GM23338 (cell line): ENCODE results near the gene XKR8. TPM values are rescaled to one million over a fixed set of nuclear protein-coding genes. Genes with fewer than 3 reads are reported as not detected.

Experiments used
- ATAC-seq: fragments of 200-7000 bp; cut with Tn5 transposase; 3 replicates; pipeline ENCODE4 v1.9.1; 2020
- DNase-seq: peaks from one replicate; pipeline ENCODE4 v3.0.0-alpha.2; 2015; ENCODE audit warnings: low spot score
- H2AFZ ChIP-seq: fragments of 200-600 bp; sonication (generic); 2 replicates; pipeline ENCODE4 v1.8.0; 2016; ENCODE audit warnings: antibody characterized with exemption, mild to moderate bottlenecking, moderate library complexity
- H3F3A ChIP-seq: fragments of 200-600 bp; sonication (generic); replicated peaks from 2 replicates; pipeline ENCODE4 v1.8.0; 2017; ENCODE audit warnings: antibody characterized with exemption, mixed run types, low read depth
- H3K27ac ChIP-seq: fragments of 200-600 bp; sonication (generic); 2 replicates; pipeline ENCODE4 v1.6.1; 2016; ENCODE audit warnings: low read depth
- H3K27me3 ChIP-seq: fragments of 200-600 bp; sonication (generic); 2 replicates; pipeline ENCODE4 v1.8.0; 2016; ENCODE audit warnings: mild to moderate bottlenecking, mixed run types, moderate library complexity; ENCODE audit not compliant: insufficient read depth
- H3K36me3 ChIP-seq: fragments of 200-600 bp; sonication (generic); 2 replicates; pipeline ENCODE4 v1.8.0; 2016; ENCODE audit warnings: mild to moderate bottlenecking; ENCODE audit not compliant: insufficient read depth
- H3K4me1 ChIP-seq: fragments of 200-600 bp; sonication (generic); 2 replicates; pipeline ENCODE4 v1.8.0; 2016; ENCODE audit warnings: mild to moderate bottlenecking, moderate library complexity; ENCODE audit not compliant: insufficient read depth
- H3K4me2 ChIP-seq: fragments of 200-600 bp; sonication (generic); 2 replicates; pipeline ENCODE4 v1.7.1; 2017; ENCODE audit warnings: mixed run types
- H3K4me3 ChIP-seq: fragments of 200-600 bp; sonication (generic); 2 replicates; pipeline ENCODE4 v1.6.1; 2016; ENCODE audit warnings: mixed run types
- H3K79me2 ChIP-seq: fragments of 200-600 bp; sonication (generic); replicated peaks from 2 replicates; pipeline ENCODE4 v1.8.0; 2017; ENCODE audit warnings: mild to moderate bottlenecking; ENCODE audit not compliant: insufficient read depth
- H3K9me2 ChIP-seq: fragments of 200-600 bp; sonication (generic); 2 replicates; pipeline ENCODE4 v1.8.0; 2017; ENCODE audit not compliant: insufficient read depth
- H4K20me1 ChIP-seq: fragments of 200-600 bp; sonication (generic); replicated peaks from 2 replicates; pipeline ENCODE4 v1.8.0; 2017; ENCODE audit warnings: mild to moderate bottlenecking; ENCODE audit not compliant: insufficient read depth
- H3K27ac Mint-ChIP-seq: 2 replicates; pipeline ENCODE4 v1.8.0; 2020; ENCODE audit warnings: inconsistent platforms, mild to moderate bottlenecking, moderate library complexity, mixed read lengths
- H3K27me3 Mint-ChIP-seq: 3 replicates; pipeline ENCODE4 v1.8.0; 2022; ENCODE audit warnings: low read depth, mild to moderate bottlenecking, moderate library complexity, mixed read lengths, inconsistent platforms; ENCODE audit not compliant: insufficient read depth, poor library complexity
- H3K36me3 Mint-ChIP-seq: 3 replicates; pipeline ENCODE4 v1.8.0; 2021; ENCODE audit warnings: low read depth, mild to moderate bottlenecking, inconsistent platforms, moderate library complexity, mixed read lengths
- H3K4me1 Mint-ChIP-seq: 3 replicates; pipeline ENCODE4 v1.8.0; 2020; ENCODE audit warnings: mild to moderate bottlenecking, inconsistent platforms, mixed read lengths
- H3K4me3 Mint-ChIP-seq: 3 replicates; pipeline ENCODE4 v1.8.0; 2021; ENCODE audit warnings: moderate library complexity, mild to moderate bottlenecking, inconsistent platforms, mixed read lengths
- H3K9me3 Mint-ChIP-seq: 3 replicates; pipeline ENCODE4 v1.8.0; 2020; ENCODE audit warnings: moderate library complexity, mild to moderate bottlenecking, inconsistent platforms, mixed read lengths
- CREB1 ChIP-seq: fragments of 250-450 bp; sonication (Bioruptor Pico); IDR thresholded peaks from 2 replicates; pipeline ENCODE4 v1.5.0; 2020; ENCODE audit warnings: low read depth, mild to moderate bottlenecking, moderate library complexity
- EZH2 ChIP-seq: fragments of 200-600 bp; sonication (generic); IDR thresholded peaks from one replicate; pipeline ENCODE4 v1.8.0; 2017; ENCODE audit warnings: antibody characterized with exemption, mild to moderate bottlenecking, low read depth; ENCODE audit not compliant: unreplicated experiment
- EZH2phosphoT487 ChIP-seq: fragments of 200-600 bp; sonication (generic); IDR thresholded peaks from one replicate; pipeline ENCODE4 v1.8.1; 2018; ENCODE audit warnings: antibody characterized with exemption; ENCODE audit not compliant: unreplicated experiment
- JUNB ChIP-seq: IDR thresholded peaks from one replicate; pipeline ENCODE4 v1.6.1; 2016; ENCODE audit warnings: antibody characterized with exemption; ENCODE audit not compliant: unreplicated experiment
- NANOG ChIP-seq: IDR thresholded peaks from 2 replicates; pipeline ENCODE4 v1.6.1; 2016; ENCODE audit warnings: antibody characterized with exemption, borderline replicate concordance
- POLR2AphosphoS5 ChIP-seq: IDR thresholded peaks from 2 replicates; pipeline ENCODE4 v1.6.1; 2016; ENCODE audit warnings: antibody characterized with exemption, low read depth
- STAT1 ChIP-seq: IDR thresholded peaks from one replicate; pipeline ENCODE4 v1.6.1; 2016; ENCODE audit warnings: antibody characterized with exemption; ENCODE audit not compliant: unreplicated experiment
- ZNF114 ChIP-seq: fragments of 250-450 bp; sonication (Bioruptor Pico); IDR thresholded peaks from 2 replicates; pipeline ENCODE4 v1.5.0; 2020; ENCODE audit warnings: mild to moderate bottlenecking, moderate library complexity
- ZNF331 ChIP-seq: fragments of 250-450 bp; sonication (Bioruptor Pico); IDR thresholded peaks from 2 replicates; pipeline ENCODE4 v1.5.0; 2020; ENCODE audit warnings: low read depth, mild to moderate bottlenecking, moderate library complexity
- polyA plus RNA-seq: library from polyadenylated mRNA; unstranded; fragments of >200 nt; fragmentation: Nextera tagmentation; extraction: Ambion mirVana; gene quantifications from 2 replicates; pipeline ENCODE4 v1.2.1, GENCODE V29; 2016
- total RNA-seq: library from RNA; depleted of rRNA; stranded (reverse); fragments of >200 nt; shearing (Covaris generic); gene quantifications from 2 replicates; pipeline ENCODE4 v1.2.3, GENCODE V29; 2014
- TF ChIP-seq, protein P1 (sequence below): IDR thresholded peaks from 2 replicates; pipeline ENCODE4 v1.6.1; 2016; ENCODE audit warnings: antibody characterized with exemption
- TF ChIP-seq, protein P2 (sequence below): fragments of 250-450 bp; sonication (Bioruptor Pico); IDR thresholded peaks from 2 replicates; pipeline ENCODE4 v1.5.0; 2020; ENCODE audit warnings: mild to moderate bottlenecking, moderate library complexity
- TF ChIP-seq, protein P3 (sequence below), 2 experiments: fragments of 200-600 bp in 1 of 2; sonication (generic) in 1 of 2; conservative IDR thresholded peaks; 2 replicates each; pipeline versions ENCODE4 v1.5.1 to v1.6.1; 2016 to 2017; ENCODE audit warnings: antibody characterized with exemption in 2 of 2, low read depth in 2 of 2, mild to moderate bottlenecking in 2 of 2, moderate library complexity in 1 of 2
- TF ChIP-seq, protein P4 (sequence below): IDR thresholded peaks from one replicate; pipeline ENCODE4 v1.6.1; 2018; ENCODE audit warnings: antibody characterized with exemption; ENCODE audit not compliant: unreplicated experiment

XKR8 gene
- total and polyA plus RNA-seq, 2 experiments from 2014 or later: 8.2 to 13.1 TPM

DNA sequence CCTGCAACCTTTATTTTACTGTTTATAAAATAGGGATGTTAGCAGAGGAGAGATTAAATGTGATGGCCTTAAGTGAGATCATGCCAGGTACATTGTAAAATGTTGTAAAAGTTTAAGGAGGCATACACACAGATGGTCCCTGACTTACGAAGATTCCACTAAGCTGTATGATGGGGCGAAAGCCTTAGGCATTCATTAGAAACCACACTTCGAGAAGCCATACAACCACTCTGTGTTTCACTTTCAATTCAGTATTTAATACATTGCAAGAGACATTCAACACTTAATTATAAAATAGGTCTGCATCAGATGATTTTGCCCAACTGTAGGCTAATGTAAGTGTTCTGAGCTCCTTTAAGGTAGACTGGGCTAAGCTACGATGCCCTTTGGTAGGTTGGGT lies 21.3 kb upstream of the XKR8 start:
- H3F3A ChIP-seq: peaks cover 21% of the 10 kb centered on the region

More for the DNA sequence above, 21.3 kb upstream of the XKR8 start:
- H2AFZ ChIP-seq: no peak overlapping the region
- no peaks in the 10 kb centered on the region for H3K9me2 ChIP-seq
- no peak for TF ChIP-seq STAT1
- no peak for TF ChIP-seq ZNF331 (CRISPR knock-in tag)
- no peak for TF ChIP-seq EZH2
- TF ChIP-seq ZNF114 (CRISPR knock-in tag): no peak
- no peak for TF ChIP-seq EZH2phosphoT487
- TF ChIP-seq, protein P1, sequence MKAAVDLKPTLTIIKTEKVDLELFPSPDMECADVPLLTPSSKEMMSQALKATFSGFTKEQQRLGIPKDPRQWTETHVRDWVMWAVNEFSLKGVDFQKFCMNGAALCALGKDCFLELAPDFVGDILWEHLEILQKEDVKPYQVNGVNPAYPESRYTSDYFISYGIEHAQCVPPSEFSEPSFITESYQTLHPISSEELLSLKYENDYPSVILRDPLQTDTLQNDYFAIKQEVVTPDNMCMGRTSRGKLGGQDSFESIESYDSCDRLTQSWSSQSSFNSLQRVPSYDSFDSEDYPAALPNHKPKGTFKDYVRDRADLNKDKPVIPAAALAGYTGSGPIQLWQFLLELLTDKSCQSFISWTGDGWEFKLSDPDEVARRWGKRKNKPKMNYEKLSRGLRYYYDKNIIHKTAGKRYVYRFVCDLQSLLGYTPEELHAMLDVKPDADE: no peak
- no peak for TF ChIP-seq JUNB
- TF ChIP-seq NANOG: no peak
- TF ChIP-seq, protein P2, sequence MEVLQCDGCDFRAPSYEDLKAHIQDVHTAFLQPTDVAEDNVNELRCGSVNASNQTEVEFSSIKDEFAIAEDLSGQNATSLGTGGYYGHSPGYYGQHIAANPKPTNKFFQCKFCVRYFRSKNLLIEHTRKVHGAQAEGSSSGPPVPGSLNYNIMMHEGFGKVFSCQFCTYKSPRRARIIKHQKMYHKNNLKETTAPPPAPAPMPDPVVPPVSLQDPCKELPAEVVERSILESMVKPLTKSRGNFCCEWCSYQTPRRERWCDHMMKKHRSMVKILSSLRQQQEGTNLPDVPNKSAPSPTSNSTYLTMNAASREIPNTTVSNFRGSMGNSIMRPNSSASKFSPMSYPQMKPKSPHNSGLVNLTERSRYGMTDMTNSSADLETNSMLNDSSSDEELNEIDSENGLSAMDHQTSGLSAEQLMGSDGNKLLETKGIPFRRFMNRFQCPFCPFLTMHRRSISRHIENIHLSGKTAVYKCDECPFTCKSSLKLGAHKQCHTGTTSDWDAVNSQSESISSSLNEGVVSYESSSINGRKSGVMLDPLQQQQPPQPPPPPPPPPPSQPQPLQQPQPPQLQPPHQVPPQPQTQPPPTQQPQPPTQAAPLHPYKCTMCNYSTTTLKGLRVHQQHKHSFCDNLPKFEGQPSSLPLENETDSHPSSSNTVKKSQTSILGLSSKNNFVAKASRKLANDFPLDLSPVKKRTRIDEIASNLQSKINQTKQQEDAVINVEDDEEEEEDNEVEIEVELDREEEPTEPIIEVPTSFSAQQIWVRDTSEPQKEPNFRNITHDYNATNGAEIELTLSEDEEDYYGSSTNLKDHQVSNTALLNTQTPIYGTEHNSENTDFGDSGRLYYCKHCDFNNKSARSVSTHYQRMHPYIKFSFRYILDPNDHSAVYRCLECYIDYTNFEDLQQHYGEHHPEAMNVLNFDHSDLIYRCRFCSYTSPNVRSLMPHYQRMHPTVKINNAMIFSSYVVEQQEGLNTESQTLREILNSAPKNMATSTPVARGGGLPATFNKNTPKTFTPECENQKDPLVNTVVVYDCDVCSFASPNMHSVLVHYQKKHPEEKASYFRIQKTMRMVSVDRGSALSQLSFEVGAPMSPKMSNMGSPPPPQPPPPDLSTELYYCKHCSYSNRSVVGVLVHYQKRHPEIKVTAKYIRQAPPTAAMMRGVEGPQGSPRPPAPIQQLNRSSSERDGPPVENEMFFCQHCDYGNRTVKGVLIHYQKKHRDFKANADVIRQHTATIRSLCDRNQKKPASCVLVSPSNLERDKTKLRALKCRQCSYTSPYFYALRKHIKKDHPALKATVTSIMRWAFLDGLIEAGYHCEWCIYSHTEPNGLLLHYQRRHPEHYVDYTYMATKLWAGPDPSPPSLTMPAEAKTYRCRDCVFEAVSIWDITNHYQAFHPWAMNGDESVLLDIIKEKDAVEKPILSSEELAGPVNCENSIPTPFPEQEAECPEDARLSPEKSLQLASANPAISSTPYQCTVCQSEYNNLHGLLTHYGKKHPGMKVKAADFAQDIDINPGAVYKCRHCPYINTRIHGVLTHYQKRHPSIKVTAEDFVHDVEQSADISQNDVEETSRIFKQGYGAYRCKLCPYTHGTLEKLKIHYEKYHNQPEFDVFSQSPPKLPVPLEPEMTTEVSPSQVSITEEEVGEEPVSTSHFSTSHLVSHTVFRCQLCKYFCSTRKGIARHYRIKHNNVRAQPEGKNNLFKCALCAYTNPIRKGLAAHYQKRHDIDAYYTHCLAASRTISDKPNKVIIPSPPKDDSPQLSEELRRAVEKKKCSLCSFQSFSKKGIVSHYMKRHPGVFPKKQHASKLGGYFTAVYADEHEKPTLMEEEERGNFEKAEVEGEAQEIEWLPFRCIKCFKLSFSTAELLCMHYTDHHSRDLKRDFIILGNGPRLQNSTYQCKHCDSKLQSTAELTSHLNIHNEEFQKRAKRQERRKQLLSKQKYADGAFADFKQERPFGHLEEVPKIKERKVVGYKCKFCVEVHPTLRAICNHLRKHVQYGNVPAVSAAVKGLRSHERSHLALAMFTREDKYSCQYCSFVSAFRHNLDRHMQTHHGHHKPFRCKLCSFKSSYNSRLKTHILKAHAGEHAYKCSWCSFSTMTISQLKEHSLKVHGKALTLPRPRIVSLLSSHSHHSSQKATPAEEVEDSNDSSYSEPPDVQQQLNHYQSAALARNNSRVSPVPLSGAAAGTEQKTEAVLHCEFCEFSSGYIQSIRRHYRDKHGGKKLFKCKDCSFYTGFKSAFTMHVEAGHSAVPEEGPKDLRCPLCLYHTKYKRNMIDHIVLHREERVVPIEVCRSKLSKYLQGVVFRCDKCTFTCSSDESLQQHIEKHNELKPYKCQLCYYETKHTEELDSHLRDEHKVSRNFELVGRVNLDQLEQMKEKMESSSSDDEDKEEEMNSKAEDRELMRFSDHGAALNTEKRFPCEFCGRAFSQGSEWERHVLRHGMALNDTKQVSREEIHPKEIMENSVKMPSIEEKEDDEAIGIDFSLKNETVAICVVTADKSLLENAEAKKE (CRISPR knock-in tag): no peak
- TF ChIP-seq CREB1 (CRISPR knock-in tag): no peak
- TF ChIP-seq POLR2AphosphoS5: no peak
- TF ChIP-seq, protein P3, sequence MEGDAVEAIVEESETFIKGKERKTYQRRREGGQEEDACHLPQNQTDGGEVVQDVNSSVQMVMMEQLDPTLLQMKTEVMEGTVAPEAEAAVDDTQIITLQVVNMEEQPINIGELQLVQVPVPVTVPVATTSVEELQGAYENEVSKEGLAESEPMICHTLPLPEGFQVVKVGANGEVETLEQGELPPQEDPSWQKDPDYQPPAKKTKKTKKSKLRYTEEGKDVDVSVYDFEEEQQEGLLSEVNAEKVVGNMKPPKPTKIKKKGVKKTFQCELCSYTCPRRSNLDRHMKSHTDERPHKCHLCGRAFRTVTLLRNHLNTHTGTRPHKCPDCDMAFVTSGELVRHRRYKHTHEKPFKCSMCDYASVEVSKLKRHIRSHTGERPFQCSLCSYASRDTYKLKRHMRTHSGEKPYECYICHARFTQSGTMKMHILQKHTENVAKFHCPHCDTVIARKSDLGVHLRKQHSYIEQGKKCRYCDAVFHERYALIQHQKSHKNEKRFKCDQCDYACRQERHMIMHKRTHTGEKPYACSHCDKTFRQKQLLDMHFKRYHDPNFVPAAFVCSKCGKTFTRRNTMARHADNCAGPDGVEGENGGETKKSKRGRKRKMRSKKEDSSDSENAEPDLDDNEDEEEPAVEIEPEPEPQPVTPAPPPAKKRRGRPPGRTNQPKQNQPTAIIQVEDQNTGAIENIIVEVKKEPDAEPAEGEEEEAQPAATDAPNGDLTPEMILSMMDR (conservative IDR thresholded peaks at IDR 0.05; ENCODE audit: low read depth in 2 of 2): no peak
- TF ChIP-seq, protein P4, sequence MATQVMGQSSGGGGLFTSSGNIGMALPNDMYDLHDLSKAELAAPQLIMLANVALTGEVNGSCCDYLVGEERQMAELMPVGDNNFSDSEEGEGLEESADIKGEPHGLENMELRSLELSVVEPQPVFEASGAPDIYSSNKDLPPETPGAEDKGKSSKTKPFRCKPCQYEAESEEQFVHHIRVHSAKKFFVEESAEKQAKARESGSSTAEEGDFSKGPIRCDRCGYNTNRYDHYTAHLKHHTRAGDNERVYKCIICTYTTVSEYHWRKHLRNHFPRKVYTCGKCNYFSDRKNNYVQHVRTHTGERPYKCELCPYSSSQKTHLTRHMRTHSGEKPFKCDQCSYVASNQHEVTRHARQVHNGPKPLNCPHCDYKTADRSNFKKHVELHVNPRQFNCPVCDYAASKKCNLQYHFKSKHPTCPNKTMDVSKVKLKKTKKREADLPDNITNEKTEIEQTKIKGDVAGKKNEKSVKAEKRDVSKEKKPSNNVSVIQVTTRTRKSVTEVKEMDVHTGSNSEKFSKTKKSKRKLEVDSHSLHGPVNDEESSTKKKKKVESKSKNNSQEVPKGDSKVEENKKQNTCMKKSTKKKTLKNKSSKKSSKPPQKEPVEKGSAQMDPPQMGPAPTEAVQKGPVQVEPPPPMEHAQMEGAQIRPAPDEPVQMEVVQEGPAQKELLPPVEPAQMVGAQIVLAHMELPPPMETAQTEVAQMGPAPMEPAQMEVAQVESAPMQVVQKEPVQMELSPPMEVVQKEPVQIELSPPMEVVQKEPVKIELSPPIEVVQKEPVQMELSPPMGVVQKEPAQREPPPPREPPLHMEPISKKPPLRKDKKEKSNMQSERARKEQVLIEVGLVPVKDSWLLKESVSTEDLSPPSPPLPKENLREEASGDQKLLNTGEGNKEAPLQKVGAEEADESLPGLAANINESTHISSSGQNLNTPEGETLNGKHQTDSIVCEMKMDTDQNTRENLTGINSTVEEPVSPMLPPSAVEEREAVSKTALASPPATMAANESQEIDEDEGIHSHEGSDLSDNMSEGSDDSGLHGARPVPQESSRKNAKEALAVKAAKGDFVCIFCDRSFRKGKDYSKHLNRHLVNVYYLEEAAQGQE: no peak
- peaks cover 35% of the 10 kb centered on the region for H3K4me1 ChIP-seq
- H3K4me1 Mint-ChIP-seq: peaks cover 45% of the 10 kb centered on the region
- H3K27ac Mint-ChIP-seq: no peak overlapping the region
- 0 out of 2 replicates have a peak, but pooled peaks cover 6% of the 10 kb centered on the region for H3K36me3 ChIP-seq
- H3K79me2 ChIP-seq: peaks cover 51% of the 10 kb centered on the region
- no peaks in the 10 kb centered on the region for H3K27me3 ChIP-seq
- H3K27me3 Mint-ChIP-seq: peaks cover 10% of the 10 kb centered on the region
- ATAC-seq (no peak), DNase-seq (no peak)
- peaks cover 6% of the 10 kb centered on the region for H4K20me1 ChIP-seq
- peak overlapping the region; percentile 93; the same call in 1 of the 2 replicates for H3K27ac ChIP-seq
- H3K4me3 Mint-ChIP-seq: peak overlapping the region; percentile 48; the same call in 1 of the 3 replicates
- H3K4me3 ChIP-seq: peak overlapping the region; percentile 69
- H3K9me3 Mint-ChIP-seq: no peaks in the 10 kb centered on the region
- H3K4me2 ChIP-seq: peak overlapping the region; percentile 91
- peaks cover 14% of the 10 kb centered on the region for H3K36me3 Mint-ChIP-seq
